Smooth muscle cell (in vitro differentiated cells): ENCODE measurements around the gene CC2D2A. TPM values are rescaled to one million over a fixed set of nuclear protein-coding genes. Genes with fewer than 3 reads are reported as not detected.

Source experiments
- DNase-seq: peaks from one replicate; lab custom pipeline; 2025; ENCODE audit not compliant: unreplicated experiment; lab: John Stamatoyannopoulos, UW
- H2AFZ ChIP-seq: fragments of 200-600 bp; sonication (generic); 2 replicates; pipeline ENCODE4 v1.6.0; 2016; ENCODE audit warnings: antibody characterized with exemption, low read depth, mild to moderate bottlenecking
- H3F3A ChIP-seq: fragments of 200-600 bp; sonication (generic); 2 replicates; pipeline ENCODE4 v1.6.0; 2017; ENCODE audit warnings: antibody characterized with exemption, low read depth
- H3K27ac ChIP-seq: fragments of 200-600 bp; sonication (generic); 2 replicates; pipeline ENCODE4 v1.5.1; 2016; ENCODE audit warnings: low read depth, mild to moderate bottlenecking
- H3K27me3 ChIP-seq: fragments of 200-600 bp; sonication (generic); 2 replicates; pipeline ENCODE4 v1.6.1; 2016; ENCODE audit warnings: low read depth, mild to moderate bottlenecking
- H3K36me3 ChIP-seq: fragments of 200-600 bp; sonication (generic); 2 replicates; pipeline ENCODE4 v1.5.1; 2016; ENCODE audit warnings: low read depth
- H3K4me1 ChIP-seq: fragments of 200-600 bp; sonication (generic); 2 replicates; pipeline ENCODE4 v1.5.1; 2016; ENCODE audit warnings: low read depth
- H3K4me2 ChIP-seq: fragments of 200-600 bp; sonication (generic); 2 replicates; pipeline ENCODE4 v1.6.0; 2016; ENCODE audit warnings: mild to moderate bottlenecking
- H3K4me3 ChIP-seq: fragments of 200-600 bp; sonication (generic); 2 replicates; pipeline ENCODE4 v1.5.1; 2016; ENCODE audit warnings: mild to moderate bottlenecking
- H3K79me2 ChIP-seq: fragments of 200-600 bp; sonication (generic); 2 replicates; pipeline ENCODE4 v1.6.0; 2016; ENCODE audit warnings: low read depth, mild to moderate bottlenecking
- H3K9ac ChIP-seq: fragments of 200-600 bp; sonication (generic); 2 replicates; pipeline ENCODE4 v1.6.0; 2016; ENCODE audit warnings: low read depth
- H3K9me3 ChIP-seq: fragments of 200-600 bp; sonication (generic); replicated peaks from 2 replicates; pipeline ENCODE4 v1.5.1; 2016; ENCODE audit warnings: low read depth
- H4K20me1 ChIP-seq: fragments of 200-600 bp; sonication (generic); 2 replicates; pipeline ENCODE4 v1.6.0; 2016; ENCODE audit warnings: low read depth
- CTCF ChIP-seq: fragments of 200-600 bp; sonication (generic); IDR thresholded peaks from 2 replicates; pipeline ENCODE4 v1.5.1; 2017; ENCODE audit warnings: borderline replicate concordance, mild to moderate bottlenecking, antibody characterized with exemption; ENCODE audit not compliant: insufficient read depth, poor library complexity, severe bottlenecking
- WGBS: methylation state at CpG from one replicate; pipeline ENCODE4 v1.1.7; 2016; ENCODE audit warnings: low lambda C conversion rate; 5-methylcytosine and 5-hydroxymethylcytosine counted together
- polyA plus RNA-seq: library from polyadenylated mRNA; unstranded; fragments of >200 nt; fragmentation: Nextera tagmentation; extraction: Ambion mirVana; gene quantifications from 2 replicates; pipeline ENCODE4 v1.2.1, GENCODE V29; 2016
- total RNA-seq: library from RNA; depleted of rRNA; stranded (reverse); fragments of >200 nt; gene quantifications from 2 replicates; pipeline ENCODE4 v1.2.3, GENCODE V29; 2014

CC2D2A gene
- total and polyA plus RNA-seq, 2 experiments from 2014 or later = 12.8 to 15.0 TPM

- WGBS = 26% methylated on average over 7 of the region's 7 CpGs
- Histone ChIP-seq H3K36me3 (no peaks in the 10 kb centered on the region), H2AFZ (no peak overlapping the region), H3K9ac (no peak overlapping the region), H3F3A (peaks cover 4% of the 10 kb centered on the region), H4K20me1 (no peaks in the 10 kb centered on the region), H3K27me3 (peaks cover 7% of the 10 kb centered on the region), H3K27ac (no peak overlapping the region), H3K4me1 (peaks cover 12% of the 10 kb centered on the region), H3K4me2 (peak overlapping the region; percentile 42), H3K4me3 (no peak overlapping the region), H3K79me2 (no peaks in the 10 kb centered on the region), H3K9me3 (no peaks in the 10 kb centered on the region)
- no peak for DNase-seq
- peak; percentile 78 for TF ChIP-seq CTCF
Measured at GRCh38 chr4:15457406-15458201, 12.1 kb upstream of the CC2D2A start.

GRCh38 chr4:15458616-15459015 lies 11.1 kb upstream of the CC2D2A start:
- H3F3A ChIP-seq = no peaks in the 10 kb centered on the region
- H3K4me2 ChIP-seq = no peak overlapping the region
- peaks cover 7% of the 10 kb centered on the region for H3K27me3 ChIP-seq
- no peaks in the 10 kb centered on the region for H3K79me2 ChIP-seq
- DNase-seq = no peak
- 89% methylated on average over 2 of the region's 2 CpGs for WGBS
- no peak overlapping the region for H3K4me3 ChIP-seq
- no peak overlapping the region for H3K9ac ChIP-seq
- H2AFZ ChIP-seq = no peak overlapping the region
- H3K36me3 ChIP-seq = no peaks in the 10 kb centered on the region
- H3K4me1 ChIP-seq = peaks cover 12% of the 10 kb centered on the region
- no peaks in the 10 kb centered on the region for H4K20me1 ChIP-seq
- H3K9me3 ChIP-seq = no peaks in the 10 kb centered on the region
- no peak overlapping the region for H3K27ac ChIP-seq
- no peak for TF ChIP-seq CTCF

- no peak for DNase-seq
- no peak overlapping the region for H2AFZ ChIP-seq
- no peaks in the 10 kb centered on the region for H3K36me3 ChIP-seq
- H3K27me3 ChIP-seq = peaks cover 7% of the 10 kb centered on the region
- peaks cover 4% of the 10 kb centered on the region for H3K4me1 ChIP-seq
- no peak overlapping the region for H3K27ac ChIP-seq
- H3F3A ChIP-seq = no peaks in the 10 kb centered on the region
- no peaks in the 10 kb centered on the region for H3K9me3 ChIP-seq
- no peak overlapping the region for H3K4me3 ChIP-seq
- no peak overlapping the region for H3K4me2 ChIP-seq
- H4K20me1 ChIP-seq = no peaks in the 10 kb centered on the region
- H3K79me2 ChIP-seq = no peaks in the 10 kb centered on the region
- H3K9ac ChIP-seq = no peak overlapping the region
- no peak for TF ChIP-seq CTCF
Measured at GRCh38 chr4:15459706-15460105, 10.0 kb upstream of the CC2D2A start.

- no peaks in the 10 kb centered on the region for H4K20me1 ChIP-seq
- H3K27me3 ChIP-seq = peaks cover 1% of the 10 kb centered on the region
- no peaks in the 10 kb centered on the region for H3K9me3 ChIP-seq
- no peaks in the 10 kb centered on the region for H3K79me2 ChIP-seq
- no peak for TF ChIP-seq CTCF
- no peak overlapping the region for H3K4me3 ChIP-seq
- H3F3A ChIP-seq = no peaks in the 10 kb centered on the region
- DNase-seq = no peak
- 93% methylated on average over 1 of the region's 1 CpG for WGBS
- H3K4me1 ChIP-seq = peaks cover 6% of the 10 kb centered on the region
- H3K4me2 ChIP-seq = no peak overlapping the region
- H3K9ac ChIP-seq = no peak overlapping the region
- no peak overlapping the region for H2AFZ ChIP-seq
- H3K27ac ChIP-seq = no peak overlapping the region
- no peaks in the 10 kb centered on the region for H3K36me3 ChIP-seq
Measured at GRCh38 chr4:15466596-15466995, 3.1 kb upstream of the CC2D2A start.
